Measurements from ENCODE around the gene MMEL1.
"Not testable (repeated sequence)": the region's sequence is repeated elsewhere in the genome, so short reads cannot be mapped to it uniquely, and the experiment has no call there.

Gene MMEL1

GRCh38 chr1:2557482-2558400, 75.1 kb downstream of the MMEL1 start:
- DNase-seq (ENCODE audit: low read depth in 3 of 3), result no peak

DNA sequence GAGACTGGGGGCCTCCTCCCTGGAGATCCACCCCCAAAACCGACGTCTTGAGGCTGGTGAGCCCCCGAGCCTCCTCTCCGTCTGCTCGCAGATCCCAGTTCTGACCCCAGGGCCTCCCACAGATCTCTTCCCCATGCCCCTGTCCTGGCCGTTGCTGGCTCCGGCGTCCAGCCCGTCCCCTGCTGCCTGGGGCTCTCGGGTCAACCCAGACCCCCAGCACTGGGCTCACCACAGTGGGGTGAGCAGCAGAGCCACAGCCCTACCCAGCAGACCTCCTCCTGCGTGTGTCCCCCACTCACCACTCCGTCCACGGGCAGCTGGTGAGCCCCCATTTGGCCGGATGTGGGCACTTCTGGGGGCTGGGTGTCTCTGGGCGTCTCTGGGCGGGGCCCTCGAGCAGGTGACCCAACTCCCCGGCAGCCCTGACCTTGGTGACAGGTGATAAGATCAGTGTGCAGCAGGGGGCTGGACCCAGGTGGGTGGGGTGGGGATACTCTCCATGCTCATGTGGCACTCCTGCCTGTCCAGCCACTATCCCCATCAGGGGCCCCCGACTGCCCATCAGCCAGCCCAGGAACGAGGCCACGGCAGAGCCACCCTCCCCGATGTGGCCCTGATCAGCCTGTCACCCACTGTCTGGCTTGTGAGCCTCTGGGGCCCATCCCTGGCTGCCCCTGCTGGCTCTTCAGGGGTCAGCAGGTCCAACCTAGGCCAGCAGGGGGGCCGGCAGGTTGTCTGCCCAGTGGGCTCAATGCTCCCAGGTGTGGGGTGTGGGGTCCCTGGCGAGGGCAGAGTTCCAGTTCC, 75.9 kb downstream of the MMEL1 start:
- DNase-seq (ENCODE audit: low read depth in 3 of 3), result peak in 1 of 3 donors; percentile 23

DNA sequence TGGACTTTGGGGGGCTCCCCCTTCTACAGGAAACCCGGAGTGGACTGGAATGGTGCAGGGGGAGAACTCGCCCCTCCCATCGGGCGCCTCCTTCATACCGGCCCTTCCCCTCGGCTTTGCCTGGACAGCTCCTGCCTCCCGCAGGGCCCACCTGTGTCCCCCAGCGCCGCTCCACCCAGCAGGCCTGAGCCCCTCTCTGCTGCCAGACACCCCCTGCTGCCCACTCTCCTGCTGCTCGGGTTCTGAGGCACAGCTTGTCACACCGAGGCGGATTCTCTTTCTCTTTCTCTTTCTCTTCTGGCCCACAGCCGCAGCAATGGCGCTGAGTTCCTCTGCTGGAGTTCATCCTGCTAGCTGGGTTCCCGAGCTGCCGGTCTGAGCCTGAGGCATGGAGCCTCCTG, 76.5 kb downstream of the MMEL1 start, which contains the start of gene TNFRSF14:
Gene TNFRSF14 (plus strand): TSS at position 95 of the 401 bp plus-strand sequence. CDS start 294 bp downstream, at position 389.
- peak; percentile 30 to 49 (median 45) for DNase-seq (ENCODE audit: low read depth in 3 of 3)

GRCh38 chr1:2555634-2556276, 77.1 kb downstream of the MMEL1 start:
- peak; percentile 63 to 82 (median 78) for DNase-seq (ENCODE audit: low read depth in 3 of 3)

DNA sequence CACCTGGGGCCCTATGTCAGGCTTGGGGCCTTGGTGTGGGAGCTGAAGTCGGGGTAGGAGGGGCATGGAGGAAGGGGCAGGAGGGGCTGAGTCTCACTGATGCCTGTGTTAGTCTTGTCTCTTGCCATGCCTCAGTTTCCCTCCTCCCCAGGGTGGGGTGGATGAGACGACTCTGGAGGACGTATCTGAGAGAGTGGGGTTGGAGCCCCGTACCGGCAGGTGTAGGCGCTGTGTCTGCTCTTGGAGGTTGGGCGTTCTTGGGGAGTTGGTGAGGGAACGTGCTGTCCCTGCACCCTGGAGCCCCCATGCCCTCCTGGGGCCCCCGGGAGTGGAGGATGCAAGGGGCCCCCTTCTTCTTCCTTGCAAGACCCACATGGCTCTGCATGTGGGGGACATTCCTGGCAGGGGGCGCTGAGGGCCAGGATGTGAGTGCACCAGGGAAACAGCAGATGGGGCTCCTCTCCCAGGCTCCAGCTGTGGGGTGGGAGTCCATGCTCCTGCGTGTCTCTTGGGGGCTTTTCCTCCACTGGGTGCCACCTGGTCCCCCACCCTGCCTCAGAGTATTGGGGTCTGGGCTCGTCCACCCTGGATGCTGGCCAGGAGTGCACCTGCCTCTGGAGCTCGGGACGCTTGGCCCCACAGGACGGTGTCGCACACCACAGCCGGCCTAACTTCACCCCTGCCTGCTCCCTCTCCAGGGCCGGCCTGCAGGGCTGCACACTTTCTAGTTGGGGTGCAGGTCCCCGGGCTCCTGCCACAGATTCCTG, 78.0 kb downstream of the MMEL1 start:
- peak in 2 of 3 donors; percentile 22 to 46 for DNase-seq (ENCODE audit: low read depth in 3 of 3)

DNA sequence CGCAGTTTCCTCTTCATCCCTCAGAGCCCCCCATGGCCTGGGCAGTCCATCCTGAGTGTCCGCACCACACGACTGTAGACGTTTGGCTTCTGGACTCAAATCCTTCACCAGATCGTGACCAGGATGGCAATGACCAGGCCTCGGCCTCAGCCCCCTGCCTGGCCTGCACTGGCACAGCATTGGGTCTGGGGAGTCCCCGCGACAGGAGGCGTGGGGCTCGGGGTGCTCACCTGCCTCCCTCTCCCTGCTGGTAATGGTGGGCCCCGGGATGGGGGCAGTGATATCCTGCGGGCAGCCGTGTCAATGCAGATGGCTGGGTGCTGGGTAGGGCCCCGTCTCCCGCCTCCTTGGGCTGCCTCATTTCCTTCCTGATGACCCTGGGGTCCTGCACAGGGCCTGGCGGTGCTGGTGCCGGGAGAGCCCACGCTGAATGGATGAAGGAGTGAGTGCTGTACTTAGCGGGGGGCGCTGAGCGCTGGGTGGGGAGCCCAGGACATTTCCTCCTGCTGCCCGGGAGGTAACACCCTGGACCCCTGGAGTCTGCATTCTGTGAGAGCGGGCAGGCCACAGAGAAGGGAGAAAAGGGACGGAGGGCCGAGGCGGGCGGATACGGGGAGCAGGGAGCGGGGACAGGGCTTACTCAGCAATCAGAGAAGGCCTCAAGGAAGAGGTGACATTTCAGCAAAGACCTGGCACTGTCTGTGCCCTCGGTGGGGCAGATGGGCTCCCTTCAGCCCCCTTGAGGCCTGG, 78.8 kb downstream of the MMEL1 start:
- no peak for DNase-seq (ENCODE audit: low read depth in 3 of 3)

DNA sequence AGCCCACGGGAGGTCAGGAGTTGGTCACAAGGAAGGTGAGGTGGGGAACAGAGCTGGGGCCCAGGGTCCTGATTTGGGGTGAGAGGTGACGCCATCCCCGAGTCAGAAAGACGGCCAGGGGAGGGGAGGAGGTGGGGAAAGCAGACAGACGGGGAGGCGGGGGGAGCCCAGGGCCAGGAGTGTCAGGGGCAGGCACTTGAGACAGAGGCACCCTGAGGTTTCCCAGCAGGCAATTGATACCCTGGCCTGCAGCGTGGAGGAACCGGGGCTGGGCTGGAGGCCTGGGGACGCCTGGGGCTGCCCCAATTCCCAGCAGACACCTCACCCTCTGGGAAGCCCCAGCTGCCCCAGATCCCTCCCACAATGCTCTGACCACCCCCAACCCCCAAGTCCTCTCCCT, 79.7 kb downstream of the MMEL1 start:
- DNase-seq (ENCODE audit: low read depth in 3 of 3), result not testable (repeated sequence)

GRCh38 chr1:2552189-2552588, 80.6 kb downstream of the MMEL1 start:
- DNase-seq (ENCODE audit: low read depth in 3 of 3), result no peak

- not testable (repeated sequence) for DNase-seq (ENCODE audit: low read depth in 3 of 3)
Observed at GRCh38 chr1:2551544-2551943, 81.3 kb downstream of the MMEL1 start.

- not testable (repeated sequence) for DNase-seq (ENCODE audit: low read depth in 3 of 3)
Observed at GRCh38 chr1:2550309-2550861, 82.4 kb downstream of the MMEL1 start.

DNA sequence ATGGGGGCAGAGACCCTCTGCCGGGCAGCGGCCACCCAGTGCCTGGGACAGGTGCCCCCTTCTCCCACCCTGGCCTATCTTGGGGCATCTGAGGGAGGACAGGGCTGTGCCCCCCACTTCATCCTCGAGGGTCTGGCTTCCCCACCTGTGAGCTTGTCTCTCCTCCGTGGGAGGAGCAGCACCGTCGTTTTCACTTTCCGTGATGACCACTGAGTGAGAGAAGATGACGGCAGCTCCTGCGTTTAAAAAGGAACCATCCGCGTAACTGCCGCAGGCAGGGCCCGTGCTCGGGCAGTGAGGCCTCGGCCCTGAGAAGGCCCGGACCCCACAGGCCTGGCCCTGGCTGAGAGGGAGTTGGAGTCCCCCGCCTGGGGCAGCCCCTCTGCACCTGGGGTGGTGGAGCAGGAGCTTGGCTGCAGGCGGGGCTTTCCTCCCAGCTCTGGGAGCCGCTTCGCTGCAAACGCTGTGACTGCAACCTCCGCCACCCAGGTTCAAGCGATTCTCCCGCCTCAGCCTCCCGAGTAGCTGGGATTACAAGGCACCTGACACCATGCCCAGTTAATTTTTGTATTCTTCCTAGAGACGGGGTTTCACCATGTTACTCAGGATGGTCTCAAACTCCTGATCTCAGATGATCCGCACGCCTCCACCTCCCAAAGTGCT, 83.3 kb downstream of the MMEL1 start:
- not testable (repeated sequence) for DNase-seq (ENCODE audit: low read depth in 3 of 3)

DNA sequence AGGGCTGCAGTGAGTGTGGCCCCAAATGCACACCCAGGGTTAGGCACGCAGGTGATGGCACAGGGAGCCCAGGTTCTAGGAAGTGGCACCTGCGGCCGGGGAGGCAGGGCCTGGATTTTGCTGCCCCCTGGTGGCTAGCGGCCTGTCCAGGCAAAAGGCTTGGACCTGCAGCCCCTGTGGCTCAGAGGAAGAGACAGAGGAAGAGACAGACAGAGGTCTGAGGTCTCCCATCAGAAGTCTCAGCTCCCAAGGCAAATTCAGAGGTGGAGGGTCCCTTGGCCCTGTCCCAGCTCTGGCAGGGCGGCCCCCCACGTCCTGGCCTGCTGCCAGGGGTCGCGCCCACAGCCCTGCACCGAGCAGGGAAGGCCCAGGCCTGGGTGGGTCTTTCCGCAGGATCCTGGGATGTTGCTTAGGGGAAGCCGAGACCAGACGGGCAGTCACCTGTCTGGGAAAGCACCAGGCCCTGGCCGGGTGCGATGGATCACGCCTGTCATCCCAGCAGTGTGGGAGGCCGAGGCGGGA, 84.7 kb downstream of the MMEL1 start:
- DNase-seq (ENCODE audit: low read depth in 3 of 3), result peak; percentile 74 to 86 (median 75)

GRCh38 chr1:2547210-2548067, 85.4 kb downstream of the MMEL1 start:
- peak in 2 of 3 donors; percentile 57 to 59 for DNase-seq (ENCODE audit: low read depth in 3 of 3)

DNA sequence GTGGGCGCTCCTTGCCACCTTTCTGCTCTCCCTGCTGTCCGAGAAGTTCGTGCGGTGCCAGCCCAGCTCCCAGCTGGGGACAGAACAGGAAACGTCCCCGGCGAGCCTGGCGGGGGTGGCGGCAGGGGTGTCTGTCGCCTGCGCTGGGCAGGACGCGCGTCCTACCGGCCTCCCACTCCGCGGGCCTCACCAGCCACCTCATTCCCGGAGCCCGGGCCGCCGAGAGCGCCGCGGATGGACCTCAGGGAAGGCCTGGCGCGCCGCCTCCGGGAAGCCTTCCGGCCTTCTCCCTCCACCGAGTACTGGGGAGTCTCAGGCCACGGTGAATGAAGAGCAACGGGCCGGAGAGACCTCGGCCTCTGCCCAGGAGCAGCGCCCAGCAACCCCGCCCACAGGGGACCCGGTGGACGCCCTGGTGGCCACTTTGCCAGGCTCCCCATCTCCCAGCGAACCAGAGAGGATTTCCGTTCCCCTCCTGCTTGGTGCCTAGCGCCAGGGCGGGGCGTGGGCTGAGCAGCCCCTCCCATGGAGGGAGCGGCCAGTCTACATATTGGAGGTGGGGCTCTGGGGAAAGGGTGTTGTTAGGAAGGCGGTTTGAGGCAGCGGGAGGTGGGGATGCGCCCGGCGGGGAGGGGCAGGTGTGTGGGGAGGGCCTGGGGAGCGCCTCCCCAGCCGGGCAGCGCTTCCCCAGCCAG, 86.2 kb downstream of the MMEL1 start:
- peak in 2 of 3 donors; percentile 78 to 79 for DNase-seq (ENCODE audit: low read depth in 3 of 3)

DNA sequence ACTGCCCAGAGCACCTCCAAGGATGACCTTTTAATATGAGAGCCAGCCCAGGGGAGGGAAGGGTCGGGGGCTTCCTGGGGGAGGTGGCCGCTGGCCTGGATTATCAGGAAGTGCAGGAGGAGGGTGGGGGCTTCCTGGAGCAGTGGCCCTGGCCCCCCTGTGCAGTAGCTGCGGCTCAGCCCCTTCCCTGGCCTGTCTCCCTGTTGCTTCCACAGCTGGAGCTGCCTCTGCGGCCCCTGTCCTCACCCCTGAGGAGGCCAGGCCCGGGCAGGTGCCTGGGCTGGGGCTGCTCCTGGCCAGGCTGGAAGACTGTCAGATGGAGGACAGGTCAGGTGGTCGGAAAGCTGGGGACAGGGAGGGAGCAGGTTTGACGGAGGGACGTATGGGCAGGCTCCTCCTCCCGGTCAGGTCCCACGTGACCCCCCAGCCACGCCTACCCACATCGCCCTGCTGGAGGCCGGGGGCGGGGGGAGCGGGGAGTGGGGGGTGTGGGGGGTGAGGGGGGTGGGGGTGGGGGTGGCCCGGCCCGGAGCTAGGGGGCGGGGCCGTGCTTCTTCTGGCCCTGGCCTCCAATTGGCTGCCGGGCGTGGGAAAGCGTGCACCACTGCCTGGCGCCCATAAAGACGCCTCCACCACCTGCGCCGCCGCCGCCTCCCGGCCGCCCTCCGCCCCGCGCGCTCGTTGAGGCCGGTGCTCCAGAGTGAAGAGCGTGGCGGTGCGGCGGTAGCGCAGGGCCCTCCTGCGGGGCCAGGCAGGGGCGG, 86.9 kb downstream of the MMEL1 start:
- peak; percentile 71 to 84 (median 78) for DNase-seq (ENCODE audit: low read depth in 3 of 3)

- no peak for DNase-seq (ENCODE audit: low read depth in 3 of 3)
Observed at GRCh38 chr1:2544875-2545640, 87.8 kb downstream of the MMEL1 start.

All from stimulated activated CD4-positive, alpha-beta T cell treated with anti-CD3 and anti-CD28 coated beads, TNF-alpha, amount 100 ng/mL, for 48 hours (primary cell).